Measurements from ENCODE around the gene CCDC198.

GRCh38 chr14:57495416-57495815 lies 1.8 kb upstream of the CCDC198 start:
- TF ChIP-seq CTCF (IDR thresholded peaks at IDR 0.05): no peak
- TF ChIP-seq EZH2 (IDR thresholded peaks at IDR 0.05; ENCODE audit: borderline replicate concordance, insufficient read depth, low read depth, low read length, poor library complexity, severe bottlenecking): no peak

Data from B cell (primary cell).